Naive B cell (primary cell): ENCODE measurements around the gene ZNF586. TPM values are rescaled to one million over a fixed set of nuclear protein-coding genes. Genes with fewer than 3 reads are reported as not detected.
"Not testable (repeated sequence)": the region's sequence is repeated elsewhere in the genome, so short reads cannot be mapped to it uniquely, and the experiment has no call there.

Experiments used
- ATAC-seq, 2 donors: fragments of 150-1000 bp; cut with Tn5 transposase; 2 replicates each; pipeline ENCODE4 v1.10.0; 2021; ENCODE audit warnings: low read depth in 2 of 2, mild to moderate bottlenecking in 2 of 2, moderate library complexity in 2 of 2
- DNase-seq: peaks from one replicate; pipeline ENCODE4 v3.0.0; 2022
- H3K27ac Mint-ChIP-seq, 6 donors: one replicate each; pipeline ENCODE4 v1.8.0; 2020 to 2022; ENCODE audit warnings: mild to moderate bottlenecking in 6 of 6, mixed read lengths in 6 of 6, moderate library complexity in 5 of 6, inconsistent platforms in 2 of 6
- H3K27me3 Mint-ChIP-seq, 3 donors: one replicate each; pipeline ENCODE4 v1.8.0; 2021 to 2022; ENCODE audit warnings: mixed read lengths in 3 of 3, mild to moderate bottlenecking in 1 of 3
- H3K36me3 Mint-ChIP-seq, 2 donors: one replicate each; pipeline ENCODE4 v1.8.0; 2020 to 2022; ENCODE audit warnings: mixed read lengths in 2 of 2, inconsistent platforms in 1 of 2, mild to moderate bottlenecking in 1 of 2
- H3K4me1 Mint-ChIP-seq, 3 donors: one replicate each; pipeline ENCODE4 v1.8.0; 2020 to 2022; ENCODE audit warnings: mixed read lengths in 3 of 3, inconsistent platforms in 1 of 3, mild to moderate bottlenecking in 1 of 3, moderate library complexity in 1 of 3
- H3K4me3 Mint-ChIP-seq, 8 donors: one replicate each; pipeline ENCODE4 v1.8.0; 2020 to 2022; ENCODE audit warnings: mild to moderate bottlenecking in 8 of 8, mixed read lengths in 8 of 8, moderate library complexity in 8 of 8, inconsistent platforms in 2 of 8
- H3K9me3 Mint-ChIP-seq, 7 donors: one replicate each; pipeline ENCODE4 v1.8.0; 2020 to 2022; ENCODE audit warnings: mixed read lengths in 7 of 7, mild to moderate bottlenecking in 5 of 7, inconsistent platforms in 2 of 7, moderate library complexity in 1 of 7
- polyA plus RNA-seq, 6 donors: library from polyadenylated mRNA; unstranded; fragments of 300-500 nt; fragmentation: Illumina TruSeq; gene quantifications; one replicate each; pipeline ENCODE4 v1.2.3, GENCODE V29; 2021; ENCODE audit warnings: low read depth in 6 of 6

Gene ZNF586
- 10 to 100 TPM; 17.1 to 29.8 (median 24.1) TPM for polyA plus RNA-seq

GRCh38 chr19:57769345-57770131 lies at the start of gene ZNF586:
Gene ZNF586 (plus strand): TSS chr19:57769676. CDS start chr19:57769843, 167 bp downstream.
- H3K27ac Mint-ChIP-seq, result peak within 1 kb of the TSS; percentile 42 to 97 (median 96)
- peaks cover 13% of the 10 kb centered on the region in 2 donors for H3K36me3 Mint-ChIP-seq
- ATAC-seq (peak; percentile 96 to 98), DNase-seq (peak; percentile 84)
- peak within 1 kb of the TSS; percentile 87 to 98 (median 97) for H3K4me3 Mint-ChIP-seq
- H3K9me3 Mint-ChIP-seq, result peaks cover 0 to 5% (median 0%) of the 10 kb centered on the region in 7 donors
- H3K4me1 Mint-ChIP-seq, result peaks cover 38 to 53% (median 52%) of the 10 kb centered on the region in 3 donors
- H3K27me3 Mint-ChIP-seq, result no peaks in the 10 kb centered on the region

- H3K4me1 Mint-ChIP-seq, result peaks cover 11 to 17% (median 16%) of the 10 kb centered on the region in 3 donors
- peaks cover 38 to 50% of the 10 kb centered on the region in 2 donors for H3K36me3 Mint-ChIP-seq
- peak overlapping the region in 1 of 8 donors; percentile 34 for H3K4me3 Mint-ChIP-seq
- DNase-seq, result no peak
- no peak overlapping the region for H3K27ac Mint-ChIP-seq
- H3K9me3 Mint-ChIP-seq, result peaks cover 0 to 15% (median 5%) of the 10 kb centered on the region in 7 donors
- no peaks in the 10 kb centered on the region for H3K27me3 Mint-ChIP-seq
- no peak for ATAC-seq
Observed at GRCh38 chr19:57719901-57720519, 49.5 kb upstream of the ZNF586 start.

- H3K9me3 Mint-ChIP-seq, result peaks cover 0 to 15% (median 5%) of the 10 kb centered on the region in 7 donors
- H3K4me1 Mint-ChIP-seq, result peaks cover 14 to 21% (median 19%) of the 10 kb centered on the region in 3 donors
- H3K4me3 Mint-ChIP-seq, result peak overlapping the region in 1 of 8 donors; percentile 51
- H3K27ac Mint-ChIP-seq, result no peak overlapping the region
- H3K36me3 Mint-ChIP-seq, result peaks cover 38 to 50% of the 10 kb centered on the region in 2 donors
- ATAC-seq (no peak), DNase-seq (no peak)
- no peaks in the 10 kb centered on the region for H3K27me3 Mint-ChIP-seq
Observed at GRCh38 chr19:57720878-57721277, 48.6 kb upstream of the ZNF586 start.

GRCh38 chr19:57738320-57738719 lies 31.2 kb upstream of the ZNF586 start:
- not testable (repeated sequence) for H3K36me3 Mint-ChIP-seq, H3K4me1 Mint-ChIP-seq, H3K27me3 Mint-ChIP-seq, H3K9me3 Mint-ChIP-seq
- H3K4me3 Mint-ChIP-seq, result peak overlapping the region in 1 of 8 donors; percentile 9
- H3K27ac Mint-ChIP-seq, result peak overlapping the region in 1 of 6 donors; percentile 28
- ATAC-seq (peak in 1 of 2 donors; percentile 37), DNase-seq (peak; percentile 38)

- H3K36me3 Mint-ChIP-seq, DNase-seq, H3K4me1 Mint-ChIP-seq, H3K9me3 Mint-ChIP-seq, H3K27me3 Mint-ChIP-seq, ATAC-seq: not testable (repeated sequence)
- Mint-ChIP-seq H3K4me3 (peak overlapping the region in 4 of 8 donors; percentile 5 to 48 (median 35)), H3K27ac (peak overlapping the region in 3 of 6 donors; percentile 26 to 89 (median 65))
Observed at GRCh38 chr19:57738770-57739169, 30.7 kb upstream of the ZNF586 start.

- Mint-ChIP-seq H3K36me3 (peaks cover 16 to 43% of the 10 kb centered on the region in 2 donors), H3K4me1 (peaks cover 36 to 50% (median 39%) of the 10 kb centered on the region in 3 donors), H3K4me3 (peak within 1 kb of the TSS; percentile 94 to 100 (median 98)), H3K9me3 (peaks cover 0 to 11% (median 0%) of the 10 kb centered on the region in 7 donors), H3K27me3 (no peaks in the 10 kb centered on the region), H3K27ac (peak within 1 kb of the TSS; percentile 88 to 99 (median 97))
- peak; percentile 81 for DNase-seq
- peak; percentile 98 for ATAC-seq
Observed at GRCh38 chr19:57746580-57747471, 22.6 kb upstream of the ZNF586 start, which contains the start of gene ZNF776. Gene ZNF776 (plus strand): TSS chr19:57746815. CDS start chr19:57747059, 244 bp downstream.

GRCh38 chr19:57747472-57747807 lies 22.0 kb upstream of the ZNF586 start:
- DNase-seq, result no peak
- peak overlapping the region in 5 of 6 donors; percentile 88 to 99 (median 96) for H3K27ac Mint-ChIP-seq
- no peaks in the 10 kb centered on the region for H3K27me3 Mint-ChIP-seq
- H3K36me3 Mint-ChIP-seq, result peaks cover 21 to 49% of the 10 kb centered on the region in 2 donors
- ATAC-seq, result no peak
- peak overlapping the region; percentile 94 to 100 (median 98) for H3K4me3 Mint-ChIP-seq
- H3K4me1 Mint-ChIP-seq, result peaks cover 40 to 55% (median 43%) of the 10 kb centered on the region in 3 donors
- peaks cover 0 to 11% (median 2%) of the 10 kb centered on the region in 7 donors for H3K9me3 Mint-ChIP-seq

- Mint-ChIP-seq H3K4me1 (peaks cover 43 to 55% (median 47%) of the 10 kb centered on the region in 3 donors), H3K4me3 (peak overlapping the region; percentile 94 to 100 (median 98)), H3K9me3 (peaks cover 0 to 11% (median 5%) of the 10 kb centered on the region in 7 donors), H3K27ac (peak overlapping the region in 2 of 6 donors; percentile 61 to 99), H3K36me3 (peaks cover 26 to 55% of the 10 kb centered on the region in 2 donors), H3K27me3 (no peaks in the 10 kb centered on the region)
- DNase-seq (no peak), ATAC-seq (no peak)
Observed at GRCh38 chr19:57748029-57748428, 21.4 kb upstream of the ZNF586 start.

GRCh38 chr19:57754091-57754673 lies 15.3 kb upstream of the ZNF586 start:
- peaks cover 49 to 67% of the 10 kb centered on the region in 2 donors for H3K36me3 Mint-ChIP-seq
- ATAC-seq (no peak), DNase-seq (no peak)
- no peak overlapping the region for H3K4me3 Mint-ChIP-seq
- peaks cover 0 to 31% (median 17%) of the 10 kb centered on the region in 7 donors for H3K9me3 Mint-ChIP-seq
- no peak overlapping the region for H3K27ac Mint-ChIP-seq
- no peaks in the 10 kb centered on the region for H3K27me3 Mint-ChIP-seq
- peaks cover 23 to 37% (median 32%) of the 10 kb centered on the region in 3 donors for H3K4me1 Mint-ChIP-seq

GRCh38 chr19:57755031-57755430 lies 14.4 kb upstream of the ZNF586 start:
- H3K27me3 Mint-ChIP-seq, result no peaks in the 10 kb centered on the region
- ATAC-seq, result no peak
- peaks cover 53 to 61% of the 10 kb centered on the region in 2 donors for H3K36me3 Mint-ChIP-seq
- no peak overlapping the region for H3K4me3 Mint-ChIP-seq
- peaks cover 24 to 38% (median 25%) of the 10 kb centered on the region in 3 donors for H3K4me1 Mint-ChIP-seq
- no peak for DNase-seq
- peaks cover 0 to 31% (median 17%) of the 10 kb centered on the region in 7 donors for H3K9me3 Mint-ChIP-seq
- H3K27ac Mint-ChIP-seq, result no peak overlapping the region

- Mint-ChIP-seq H3K36me3 (peaks cover 36 to 37% of the 10 kb centered on the region in 2 donors), H3K4me3 (no peak overlapping the region), H3K9me3 (peaks cover 0 to 24% (median 15%) of the 10 kb centered on the region in 7 donors), H3K4me1 (peaks cover 5 to 16% (median 8%) of the 10 kb centered on the region in 3 donors), H3K27me3 (no peaks in the 10 kb centered on the region), H3K27ac (peak overlapping the region in 1 of 6 donors; percentile 14)
- DNase-seq (no peak), ATAC-seq (no peak)
Observed at GRCh38 chr19:57757941-57758340, 11.5 kb upstream of the ZNF586 start.

- peaks cover 5 to 16% (median 8%) of the 10 kb centered on the region in 3 donors for H3K4me1 Mint-ChIP-seq
- peaks cover 0 to 15% (median 10%) of the 10 kb centered on the region in 7 donors for H3K9me3 Mint-ChIP-seq
Observed at GRCh38 chr19:57759096-57759495, 10.4 kb upstream of the ZNF586 start.

More at GRCh38 chr19:57759096-57759495, 10.4 kb upstream of the ZNF586 start:
- H3K27ac Mint-ChIP-seq, result no peak overlapping the region
- no peak for DNase-seq
- H3K36me3 Mint-ChIP-seq, result peaks cover 25 to 28% of the 10 kb centered on the region in 2 donors
- no peaks in the 10 kb centered on the region for H3K27me3 Mint-ChIP-seq
- H3K4me3 Mint-ChIP-seq, result no peak overlapping the region
- ATAC-seq, result no peak
